Mesothelial cell of epicardium (in vitro differentiated cells): ENCODE measurements around the gene DMXL1. TPM values are rescaled to one million over a fixed set of nuclear protein-coding genes. Genes with fewer than 3 reads are reported as not detected.

Source experiments
- DNase-seq, 2 experiments: peaks; one replicate each; pipeline ENCODE4 v3.0.0; 2021; ENCODE audit warnings: low spot score in 2 of 2; ENCODE audit not compliant: unreplicated experiment in 2 of 2
- H3K27ac Mint-ChIP-seq: 2 replicates; pipeline ENCODE4 v1.8.0; 2021; ENCODE audit warnings: mixed read lengths
- H3K27me3 Mint-ChIP-seq: 2 replicates; pipeline ENCODE4 v1.8.0; 2021; ENCODE audit warnings: low read depth, mixed read lengths
- H3K36me3 Mint-ChIP-seq: 2 replicates; pipeline ENCODE4 v1.8.0; 2021; ENCODE audit warnings: mixed read lengths
- H3K4me1 Mint-ChIP-seq: 2 replicates; pipeline ENCODE4 v1.8.0; 2021; ENCODE audit warnings: mixed read lengths
- H3K4me3 Mint-ChIP-seq: 2 replicates; pipeline ENCODE4 v1.8.0; 2021; ENCODE audit warnings: mild to moderate bottlenecking, moderate library complexity, mixed read lengths
- H3K9me3 Mint-ChIP-seq: 2 replicates; pipeline ENCODE4 v1.8.0; 2021; ENCODE audit warnings: mixed read lengths
- total RNA-seq: library from RNA; stranded (reverse); gene quantifications from 3 replicates; pipeline ENCODE4 v1.2.1, GENCODE V29; 2021
- TF ChIP-seq, protein P1 (sequence below): fragments of 200-600 bp; sonication (generic); IDR thresholded peaks from one replicate; pipeline ENCODE4 v1.5.0; 2021; ENCODE audit warnings: antibody characterized with exemption; ENCODE audit not compliant: unreplicated experiment

DMXL1 gene
- total RNA-seq, 1 donor from 2014 or later = 74.9 TPM

DNA sequence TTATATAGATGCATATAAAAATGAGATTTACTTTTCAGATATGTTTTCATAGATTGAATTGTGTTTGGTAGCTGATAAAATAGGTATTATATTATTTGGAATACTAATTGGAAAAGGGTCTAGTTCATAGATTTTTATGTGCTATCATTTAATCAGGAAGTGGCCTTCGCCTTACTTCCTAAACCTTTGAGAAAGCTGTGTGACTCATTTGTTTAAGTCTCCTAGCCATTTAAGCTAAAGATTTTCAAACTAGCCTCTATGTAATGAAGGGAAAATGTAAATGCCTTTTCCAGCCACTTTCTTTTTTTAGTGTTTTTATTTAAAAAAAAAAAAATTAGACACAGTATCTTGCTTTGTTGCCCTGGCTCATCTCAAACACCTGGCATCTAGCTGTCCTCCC is 97.5 kb downstream of the DMXL1 start:
- Mint-ChIP-seq H3K9me3 (peaks cover 11% of the 10 kb centered on the region), H3K27me3 (no peaks in the 10 kb centered on the region), H3K36me3 (peaks cover 32% of the 10 kb centered on the region), H3K4me3 (no peak overlapping the region), H3K4me1 (peaks cover 18% of the 10 kb centered on the region), H3K27ac (no peak overlapping the region)
- DNase-seq = no peak
- TF ChIP-seq, protein P1, sequence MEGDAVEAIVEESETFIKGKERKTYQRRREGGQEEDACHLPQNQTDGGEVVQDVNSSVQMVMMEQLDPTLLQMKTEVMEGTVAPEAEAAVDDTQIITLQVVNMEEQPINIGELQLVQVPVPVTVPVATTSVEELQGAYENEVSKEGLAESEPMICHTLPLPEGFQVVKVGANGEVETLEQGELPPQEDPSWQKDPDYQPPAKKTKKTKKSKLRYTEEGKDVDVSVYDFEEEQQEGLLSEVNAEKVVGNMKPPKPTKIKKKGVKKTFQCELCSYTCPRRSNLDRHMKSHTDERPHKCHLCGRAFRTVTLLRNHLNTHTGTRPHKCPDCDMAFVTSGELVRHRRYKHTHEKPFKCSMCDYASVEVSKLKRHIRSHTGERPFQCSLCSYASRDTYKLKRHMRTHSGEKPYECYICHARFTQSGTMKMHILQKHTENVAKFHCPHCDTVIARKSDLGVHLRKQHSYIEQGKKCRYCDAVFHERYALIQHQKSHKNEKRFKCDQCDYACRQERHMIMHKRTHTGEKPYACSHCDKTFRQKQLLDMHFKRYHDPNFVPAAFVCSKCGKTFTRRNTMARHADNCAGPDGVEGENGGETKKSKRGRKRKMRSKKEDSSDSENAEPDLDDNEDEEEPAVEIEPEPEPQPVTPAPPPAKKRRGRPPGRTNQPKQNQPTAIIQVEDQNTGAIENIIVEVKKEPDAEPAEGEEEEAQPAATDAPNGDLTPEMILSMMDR = no peak

DNA sequence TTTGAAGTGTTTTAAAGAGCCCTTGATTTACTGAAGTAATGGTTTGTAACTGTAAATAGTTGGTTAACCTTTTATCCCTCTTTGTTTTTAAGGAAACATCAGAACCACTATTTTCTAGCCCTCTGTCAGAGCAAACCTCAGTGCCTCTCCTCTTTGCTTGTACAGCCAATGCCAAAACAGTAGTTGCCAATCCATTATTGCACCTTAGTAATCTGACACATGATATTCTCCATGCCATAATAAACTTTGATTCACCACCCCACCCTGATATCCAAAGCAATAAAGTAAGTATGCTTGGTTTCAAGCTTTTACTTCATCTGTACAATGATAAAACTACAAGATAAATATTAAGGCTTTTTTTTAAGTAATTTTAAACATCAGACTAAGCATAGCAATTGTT is 100.8 kb downstream of the DMXL1 start:
- peak overlapping the region; percentile 3 for H3K27ac Mint-ChIP-seq
- H3K4me1 Mint-ChIP-seq = peaks cover 18% of the 10 kb centered on the region
- DNase-seq = no peak
- H3K36me3 Mint-ChIP-seq = peaks cover 33% of the 10 kb centered on the region
- H3K4me3 Mint-ChIP-seq = no peak overlapping the region
- TF ChIP-seq, protein P1 = no peak
- peaks cover 6% of the 10 kb centered on the region for H3K9me3 Mint-ChIP-seq
- no peaks in the 10 kb centered on the region for H3K27me3 Mint-ChIP-seq

DNA sequence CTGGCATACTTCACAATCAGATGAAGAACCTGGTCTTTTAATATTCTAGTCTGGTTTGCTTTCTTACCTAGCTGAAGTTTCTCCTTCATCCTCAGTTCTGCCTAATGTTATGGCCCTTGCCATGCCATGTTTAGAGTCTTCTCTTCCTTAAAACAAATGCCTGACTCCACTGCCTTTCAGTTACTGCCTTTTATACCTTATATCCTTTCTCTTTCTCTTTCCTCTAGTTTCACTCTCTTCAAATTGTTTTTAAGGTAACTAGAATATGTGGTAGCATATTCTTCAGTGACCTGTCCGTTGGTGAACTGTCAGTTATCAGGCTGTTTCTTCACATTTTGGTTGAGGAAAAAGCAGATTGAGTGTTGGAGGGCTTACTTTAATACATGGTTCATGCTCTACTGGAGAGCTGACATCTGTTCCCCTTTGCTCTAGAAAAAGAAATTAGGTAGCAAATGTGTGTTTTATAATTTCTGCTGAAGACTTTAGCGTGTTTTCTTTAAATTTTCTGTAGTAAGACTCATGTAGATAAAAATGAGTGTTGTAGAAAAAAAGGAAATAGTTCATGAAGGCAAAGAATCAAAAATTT is 103.8 kb downstream of the DMXL1 start:
- no peak overlapping the region for H3K27ac Mint-ChIP-seq
- H3K27me3 Mint-ChIP-seq = no peaks in the 10 kb centered on the region
- DNase-seq = no peak
- TF ChIP-seq, protein P1 = no peak
- H3K4me1 Mint-ChIP-seq = peaks cover 17% of the 10 kb centered on the region
- no peak overlapping the region for H3K4me3 Mint-ChIP-seq
- H3K9me3 Mint-ChIP-seq = peaks cover under 1% of the 10 kb centered on the region
- H3K36me3 Mint-ChIP-seq = peaks cover 26% of the 10 kb centered on the region

DNA sequence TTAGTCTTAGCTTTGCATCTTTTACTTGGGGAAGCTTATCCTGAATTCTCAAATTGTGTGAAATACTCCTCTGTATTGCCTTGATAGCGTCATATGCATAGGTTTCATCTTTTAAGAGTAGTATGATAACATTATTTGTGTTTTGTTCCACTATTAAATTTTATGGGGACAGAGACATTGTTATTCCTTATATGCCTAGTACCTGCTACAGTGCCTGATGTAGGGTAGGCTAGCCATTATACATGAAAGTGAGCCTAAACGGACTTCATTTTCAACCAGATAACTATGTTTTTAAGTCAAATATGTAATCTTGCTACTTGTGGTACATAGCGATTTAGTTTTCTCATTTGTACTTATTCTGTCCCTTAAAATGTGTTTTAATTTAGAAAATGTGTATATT is 105.9 kb downstream of the DMXL1 start:
- H3K27ac Mint-ChIP-seq = no peak overlapping the region
- H3K27me3 Mint-ChIP-seq = no peaks in the 10 kb centered on the region

DNA sequence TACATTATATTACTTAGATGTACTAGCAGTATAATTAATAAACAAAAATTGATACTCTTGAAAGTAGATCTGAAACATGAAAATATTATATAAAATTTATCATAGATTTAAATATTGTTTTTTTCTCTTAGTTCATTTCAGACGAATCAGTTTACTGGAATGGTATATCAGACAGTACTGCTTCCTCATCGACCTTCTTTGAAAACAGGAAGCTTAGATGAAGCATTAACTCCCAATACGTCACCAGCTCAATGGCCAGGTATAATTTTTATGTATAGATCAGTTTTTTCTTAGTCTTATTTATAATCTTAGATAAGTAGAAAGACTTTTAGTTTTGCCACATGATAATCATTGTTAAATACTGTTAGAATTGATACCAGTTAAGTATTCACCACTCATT is 106.3 kb downstream of the DMXL1 start:
- H3K9me3 Mint-ChIP-seq = no peaks in the 10 kb centered on the region
- TF ChIP-seq, protein P1 = no peak
- H3K36me3 Mint-ChIP-seq = peaks cover 20% of the 10 kb centered on the region
- no peak overlapping the region for H3K4me3 Mint-ChIP-seq
- no peaks in the 10 kb centered on the region for H3K27me3 Mint-ChIP-seq
- H3K4me1 Mint-ChIP-seq = peaks cover 9% of the 10 kb centered on the region
- no peak overlapping the region for H3K27ac Mint-ChIP-seq
- DNase-seq = no peak

More for the DNA sequence above, 105.9 kb downstream of the DMXL1 start:
- DNase-seq = no peak
- TF ChIP-seq, protein P1 = no peak
- Mint-ChIP-seq H3K4me3 (no peak overlapping the region), H3K4me1 (peaks cover 11% of the 10 kb centered on the region), H3K9me3 (no peaks in the 10 kb centered on the region), H3K36me3 (peaks cover 20% of the 10 kb centered on the region)

DNA sequence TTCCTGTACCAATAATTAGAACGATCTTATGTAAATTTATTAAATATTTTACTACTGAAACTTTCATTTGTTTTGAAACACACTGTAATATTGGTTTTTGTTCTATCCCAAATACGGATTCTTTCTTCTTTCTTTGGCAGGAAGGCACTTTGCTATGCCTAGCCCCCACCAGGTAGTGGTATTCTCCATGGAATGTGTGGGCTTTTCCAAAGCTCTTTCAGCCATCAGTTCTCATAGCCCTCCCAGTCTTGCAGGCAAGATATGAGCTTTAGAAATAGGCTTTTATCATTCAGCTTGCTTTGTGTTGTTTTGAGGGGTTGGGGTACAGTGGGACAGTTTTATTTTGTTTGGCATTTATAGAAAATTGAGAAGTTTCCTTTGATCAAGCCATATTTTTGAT is 107.5 kb downstream of the DMXL1 start:
- no peak overlapping the region for H3K4me3 Mint-ChIP-seq
- TF ChIP-seq, protein P1 = no peak
- no peaks in the 10 kb centered on the region for H3K27me3 Mint-ChIP-seq
- H3K4me1 Mint-ChIP-seq = peaks cover 4% of the 10 kb centered on the region
- H3K27ac Mint-ChIP-seq = no peak overlapping the region
- no peak for DNase-seq
- no peaks in the 10 kb centered on the region for H3K9me3 Mint-ChIP-seq
- H3K36me3 Mint-ChIP-seq = peaks cover 20% of the 10 kb centered on the region
